ENCODE results near the gene MRPL10.

DNA sequence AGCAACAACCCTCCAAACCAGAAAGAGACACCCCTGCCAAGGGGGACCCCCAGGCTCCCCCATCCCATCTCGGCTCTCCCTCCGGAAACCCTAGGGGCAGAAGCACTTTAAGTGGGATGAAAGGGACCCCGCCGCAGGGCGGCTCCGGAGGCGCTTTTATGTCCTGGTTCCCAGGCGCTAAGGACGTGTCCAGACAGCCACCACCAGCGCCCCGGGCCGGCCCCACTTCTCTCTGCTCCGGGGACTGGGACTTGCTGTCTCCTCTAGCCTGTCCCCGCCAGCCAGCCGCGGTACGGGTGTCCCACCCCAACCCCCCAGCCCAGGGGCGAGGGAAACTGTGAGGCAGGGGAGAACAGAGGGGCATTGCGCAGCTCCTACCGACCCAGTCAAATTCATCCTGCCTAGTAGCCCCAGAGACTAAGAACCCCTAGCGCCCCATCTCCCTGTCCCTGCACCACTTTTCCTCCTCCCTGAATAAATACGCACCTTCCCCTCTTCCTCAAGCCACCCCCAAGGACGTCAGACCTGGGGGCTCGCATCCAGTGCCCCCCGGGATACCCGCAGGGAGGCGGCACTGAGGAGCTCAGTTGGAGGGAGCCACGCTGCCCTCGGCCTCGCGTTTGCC is 15.5 kb upstream of the MRPL10 start:
- TF ChIP-seq ZNF302 (tag by site-specific recombination; IDR thresholded peaks at IDR 0.05; ENCODE audit: low read depth) (no peak), OVOL3 (tag by site-specific recombination; IDR thresholded peaks at IDR 0.05) (no peak), TRIM28 (IDR thresholded peaks at IDR 0.05; ENCODE audit: borderline replicate concordance, low read length) (no peak), ZFHX2 (tag by site-specific recombination; conservative IDR thresholded peaks at IDR 0.05) (no peak)
- TF ChIP-seq, protein P1, sequence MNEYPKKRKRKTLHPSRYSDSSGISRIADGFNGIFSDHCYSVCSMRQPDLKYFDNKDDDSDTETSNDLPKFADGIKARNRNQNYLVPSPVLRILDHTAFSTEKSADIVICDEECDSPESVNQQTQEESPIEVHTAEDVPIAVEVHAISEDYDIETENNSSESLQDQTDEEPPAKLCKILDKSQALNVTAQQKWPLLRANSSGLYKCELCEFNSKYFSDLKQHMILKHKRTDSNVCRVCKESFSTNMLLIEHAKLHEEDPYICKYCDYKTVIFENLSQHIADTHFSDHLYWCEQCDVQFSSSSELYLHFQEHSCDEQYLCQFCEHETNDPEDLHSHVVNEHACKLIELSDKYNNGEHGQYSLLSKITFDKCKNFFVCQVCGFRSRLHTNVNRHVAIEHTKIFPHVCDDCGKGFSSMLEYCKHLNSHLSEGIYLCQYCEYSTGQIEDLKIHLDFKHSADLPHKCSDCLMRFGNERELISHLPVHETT (tag by site-specific recombination; IDR thresholded peaks at IDR 0.05), result no peak
- TF ChIP-seq, protein P2, sequence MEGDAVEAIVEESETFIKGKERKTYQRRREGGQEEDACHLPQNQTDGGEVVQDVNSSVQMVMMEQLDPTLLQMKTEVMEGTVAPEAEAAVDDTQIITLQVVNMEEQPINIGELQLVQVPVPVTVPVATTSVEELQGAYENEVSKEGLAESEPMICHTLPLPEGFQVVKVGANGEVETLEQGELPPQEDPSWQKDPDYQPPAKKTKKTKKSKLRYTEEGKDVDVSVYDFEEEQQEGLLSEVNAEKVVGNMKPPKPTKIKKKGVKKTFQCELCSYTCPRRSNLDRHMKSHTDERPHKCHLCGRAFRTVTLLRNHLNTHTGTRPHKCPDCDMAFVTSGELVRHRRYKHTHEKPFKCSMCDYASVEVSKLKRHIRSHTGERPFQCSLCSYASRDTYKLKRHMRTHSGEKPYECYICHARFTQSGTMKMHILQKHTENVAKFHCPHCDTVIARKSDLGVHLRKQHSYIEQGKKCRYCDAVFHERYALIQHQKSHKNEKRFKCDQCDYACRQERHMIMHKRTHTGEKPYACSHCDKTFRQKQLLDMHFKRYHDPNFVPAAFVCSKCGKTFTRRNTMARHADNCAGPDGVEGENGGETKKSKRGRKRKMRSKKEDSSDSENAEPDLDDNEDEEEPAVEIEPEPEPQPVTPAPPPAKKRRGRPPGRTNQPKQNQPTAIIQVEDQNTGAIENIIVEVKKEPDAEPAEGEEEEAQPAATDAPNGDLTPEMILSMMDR (tag by site-specific recombination; IDR thresholded peaks at IDR 0.05), result no peak
- TF ChIP-seq, protein P3, sequence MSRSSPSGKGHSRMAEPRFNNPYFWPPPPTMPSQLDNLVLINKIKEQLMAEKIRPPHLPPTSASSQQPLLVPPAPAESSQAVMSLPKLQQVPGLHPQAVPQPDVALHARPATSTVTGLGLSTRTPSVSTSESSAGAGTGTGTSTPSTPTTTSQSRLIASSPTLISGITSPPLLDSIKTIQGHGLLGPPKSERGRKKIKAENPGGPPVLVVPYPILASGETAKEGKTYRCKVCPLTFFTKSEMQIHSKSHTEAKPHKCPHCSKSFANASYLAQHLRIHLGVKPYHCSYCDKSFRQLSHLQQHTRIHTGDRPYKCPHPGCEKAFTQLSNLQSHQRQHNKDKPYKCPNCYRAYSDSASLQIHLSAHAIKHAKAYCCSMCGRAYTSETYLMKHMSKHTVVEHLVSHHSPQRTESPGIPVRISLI (tag by site-specific recombination; IDR thresholded peaks at IDR 0.05), result no peak
- TF ChIP-seq, protein P4, sequence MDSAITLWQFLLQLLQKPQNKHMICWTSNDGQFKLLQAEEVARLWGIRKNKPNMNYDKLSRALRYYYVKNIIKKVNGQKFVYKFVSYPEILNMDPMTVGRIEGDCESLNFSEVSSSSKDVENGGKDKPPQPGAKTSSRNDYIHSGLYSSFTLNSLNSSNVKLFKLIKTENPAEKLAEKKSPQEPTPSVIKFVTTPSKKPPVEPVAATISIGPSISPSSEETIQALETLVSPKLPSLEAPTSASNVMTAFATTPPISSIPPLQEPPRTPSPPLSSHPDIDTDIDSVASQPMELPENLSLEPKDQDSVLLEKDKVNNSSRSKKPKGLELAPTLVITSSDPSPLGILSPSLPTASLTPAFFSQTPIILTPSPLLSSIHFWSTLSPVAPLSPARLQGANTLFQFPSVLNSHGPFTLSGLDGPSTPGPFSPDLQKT (IDR thresholded peaks at IDR 0.05; ENCODE audit: borderline replicate concordance, low read depth, low read length), result no peak

All from HEK293 (cell line).